Liver (tissue), 3 donors: ENCODE results near the gene IQSEC1.

Source experiments
- CTCF ChIP-seq: fragments of 150-350 bp; IDR thresholded peaks from 2 replicates; pipeline ENCODE4 v1.5.1; 2017; ENCODE audit warnings: improper control_type of control experiment, low read depth, low read length; ENCODE audit not compliant: missing input control
- MAX ChIP-seq: IDR thresholded peaks from 2 replicates; pipeline ENCODE4 v1.6.1; 2016; ENCODE audit warnings: antibody characterized with exemption
- RAD21 ChIP-seq, 2 donors: IDR thresholded peaks; 2 replicates each; pipeline ENCODE4 v1.6.1; 2016; ENCODE audit warnings: antibody characterized with exemption in 2 of 2, mild to moderate bottlenecking in 2 of 2
- RXRA ChIP-seq, 2 donors: IDR thresholded peaks; 2 replicates each; pipeline ENCODE4 v1.6.1; 2017 to 2018; ENCODE audit warnings: antibody characterized with exemption in 2 of 2, mild to moderate bottlenecking in 1 of 2
- SP1 ChIP-seq: IDR thresholded peaks from 2 replicates; pipeline ENCODE4 v1.6.1; 2018; ENCODE audit warnings: antibody characterized with exemption, mild to moderate bottlenecking
- TAF1 ChIP-seq: conservative IDR thresholded peaks from 2 replicates; pipeline ENCODE4 v1.6.1; 2016; ENCODE audit warnings: antibody characterized with exemption, mild to moderate bottlenecking
- TF ChIP-seq, protein P1 (sequence below): IDR thresholded peaks from 2 replicates; pipeline ENCODE4 v1.6.1; 2016; ENCODE audit warnings: antibody characterized with exemption, mild to moderate bottlenecking
- donor health status: healthy.
- donor health status: healthy.

DNA sequence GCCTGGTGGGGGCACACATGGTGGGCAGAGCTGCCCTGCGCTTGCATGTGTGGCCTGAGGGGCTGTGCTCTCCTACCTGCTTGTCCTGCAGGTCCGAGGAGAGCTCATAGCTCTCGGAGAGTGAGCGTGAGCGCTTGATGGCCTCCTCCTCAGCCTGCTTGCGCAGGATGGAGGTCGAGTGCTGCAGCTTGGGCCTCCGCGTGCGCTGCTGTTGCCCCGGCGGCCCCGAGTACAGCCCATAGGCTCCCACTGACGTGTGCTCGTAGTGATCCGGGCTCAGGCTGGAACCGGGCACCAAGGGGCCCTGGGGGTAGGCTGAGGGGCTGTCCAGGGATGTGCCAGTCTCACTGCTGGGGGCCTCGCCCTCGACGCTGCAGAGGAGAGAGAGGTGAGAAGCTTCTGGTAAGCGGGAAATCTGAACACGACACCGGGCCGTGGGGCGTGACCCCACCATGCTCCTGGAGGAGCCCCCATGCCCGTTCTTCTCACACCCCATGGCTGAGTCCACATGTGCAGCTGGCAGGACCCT, 131.7 kb downstream of the IQSEC1 start:
- TF ChIP-seq TAF1 (no peak), CTCF (no peak), RXRA (IDR thresholded peaks at IDR 0.05) (no peak), SP1 (no peak), RAD21 (IDR thresholded peaks at IDR 0.05) (no peak), MAX (no peak)
- TF ChIP-seq, protein P1, sequence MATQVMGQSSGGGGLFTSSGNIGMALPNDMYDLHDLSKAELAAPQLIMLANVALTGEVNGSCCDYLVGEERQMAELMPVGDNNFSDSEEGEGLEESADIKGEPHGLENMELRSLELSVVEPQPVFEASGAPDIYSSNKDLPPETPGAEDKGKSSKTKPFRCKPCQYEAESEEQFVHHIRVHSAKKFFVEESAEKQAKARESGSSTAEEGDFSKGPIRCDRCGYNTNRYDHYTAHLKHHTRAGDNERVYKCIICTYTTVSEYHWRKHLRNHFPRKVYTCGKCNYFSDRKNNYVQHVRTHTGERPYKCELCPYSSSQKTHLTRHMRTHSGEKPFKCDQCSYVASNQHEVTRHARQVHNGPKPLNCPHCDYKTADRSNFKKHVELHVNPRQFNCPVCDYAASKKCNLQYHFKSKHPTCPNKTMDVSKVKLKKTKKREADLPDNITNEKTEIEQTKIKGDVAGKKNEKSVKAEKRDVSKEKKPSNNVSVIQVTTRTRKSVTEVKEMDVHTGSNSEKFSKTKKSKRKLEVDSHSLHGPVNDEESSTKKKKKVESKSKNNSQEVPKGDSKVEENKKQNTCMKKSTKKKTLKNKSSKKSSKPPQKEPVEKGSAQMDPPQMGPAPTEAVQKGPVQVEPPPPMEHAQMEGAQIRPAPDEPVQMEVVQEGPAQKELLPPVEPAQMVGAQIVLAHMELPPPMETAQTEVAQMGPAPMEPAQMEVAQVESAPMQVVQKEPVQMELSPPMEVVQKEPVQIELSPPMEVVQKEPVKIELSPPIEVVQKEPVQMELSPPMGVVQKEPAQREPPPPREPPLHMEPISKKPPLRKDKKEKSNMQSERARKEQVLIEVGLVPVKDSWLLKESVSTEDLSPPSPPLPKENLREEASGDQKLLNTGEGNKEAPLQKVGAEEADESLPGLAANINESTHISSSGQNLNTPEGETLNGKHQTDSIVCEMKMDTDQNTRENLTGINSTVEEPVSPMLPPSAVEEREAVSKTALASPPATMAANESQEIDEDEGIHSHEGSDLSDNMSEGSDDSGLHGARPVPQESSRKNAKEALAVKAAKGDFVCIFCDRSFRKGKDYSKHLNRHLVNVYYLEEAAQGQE = no peak
